GM12878 (cell line): ENCODE results near the gene ERP29. TPM values are rescaled to one million over a fixed set of nuclear protein-coding genes. Genes with fewer than 3 reads are reported as not detected.

Experiments
- FOS ChIP-seq: IDR thresholded peaks from 3 replicates; pipeline ENCODE4 v1.6.1; 2011; ENCODE audit warnings: borderline replicate concordance; ENCODE audit not compliant: insufficient read length; ENCODE audit errors: extremely low read depth
- FOXK2 ChIP-seq: fragments of 450-650 bp; IDR thresholded peaks from 2 replicates; pipeline ENCODE4 v1.6.1; 2017; ENCODE audit warnings: mild to moderate bottlenecking, moderate library complexity
- HDAC2 ChIP-seq: fragments of 200-600 bp; sonication (generic); IDR thresholded peaks from 2 replicates; pipeline ENCODE4 v1.6.1; 2017
- NR2C1 ChIP-seq: fragments of 450-650 bp; IDR thresholded peaks from 2 replicates; pipeline ENCODE4 v1.6.1; 2017; ENCODE audit warnings: antibody characterized with exemption, mild to moderate bottlenecking, moderate library complexity
- SMARCA5 ChIP-seq: fragments of 450-650 bp; IDR thresholded peaks from 2 replicates; pipeline ENCODE4 v1.6.1; 2017; ENCODE audit warnings: mild to moderate bottlenecking
- TCF7 ChIP-seq: IDR thresholded peaks from 2 replicates; pipeline ENCODE4 v1.6.1; 2014; ENCODE audit warnings: antibody characterized with exemption, borderline replicate concordance
- ZNF217 ChIP-seq: fragments of 450-650 bp; IDR thresholded peaks from 2 replicates; pipeline ENCODE4 v1.6.1; 2017; ENCODE audit warnings: antibody characterized with exemption, mild to moderate bottlenecking
- polyA plus RNA-seq, 11 experiments: library from polyadenylated mRNA; depleted of rRNA in 4 of 11; unstranded in 6 of 11; stranded (reverse) in 5 of 11; fragments of >200 nt; fragmentation: Nextera tagmentation in 4 of 11; fragmentation: Illumina TruSeq in 1 of 11; extraction: Ambion mirVana in 4 of 11; extraction: Trizol in 1 of 11; gene quantifications; 1 replicate in 1 of 11; 2 replicates in 10 of 11; pipeline versions ENCODE4 v1.2.1 to v1.2.3, GENCODE V29; 2011 to 2016; ENCODE audit warnings: inconsistent platforms in 2 of 11, missing spikeins in 2 of 11, low read depth in 1 of 11
- total RNA-seq, 4 experiments: library from RNA; depleted of rRNA in 3 of 4; stranded (reverse); fragments of >200 nt in 3 of 4; fragmentation: Illumina TruSeq in 1 of 4; extraction: Trizol in 1 of 4; gene quantifications; 2 replicates each; pipeline versions ENCODE4 v1.2.1 to v1.2.3, GENCODE V29; 2013 to 2021
- TF ChIP-seq, protein P1 (sequence below): IDR thresholded peaks from 2 replicates; pipeline ENCODE4 v1.6.1; 2012; ENCODE audit warnings: improper control_type of control experiment, low read depth, low read length; ENCODE audit not compliant: insufficient replicate concordance
- TF ChIP-seq, protein P2 (sequence below): IDR thresholded peaks from 2 replicates; pipeline ENCODE4 v1.6.1; 2011; ENCODE audit warnings: borderline replicate concordance, low read depth, mild to moderate bottlenecking, moderate library complexity, low read length; ENCODE audit not compliant: insufficient read depth, poor library complexity, severe bottlenecking

ERP29 gene
- total and polyA plus RNA-seq, 10 of the 15 experiments (the other 5 are each of a cell fraction or from before 2014, with no cell fraction given) = 46.7 to 146 (median 107) TPM

DNA sequence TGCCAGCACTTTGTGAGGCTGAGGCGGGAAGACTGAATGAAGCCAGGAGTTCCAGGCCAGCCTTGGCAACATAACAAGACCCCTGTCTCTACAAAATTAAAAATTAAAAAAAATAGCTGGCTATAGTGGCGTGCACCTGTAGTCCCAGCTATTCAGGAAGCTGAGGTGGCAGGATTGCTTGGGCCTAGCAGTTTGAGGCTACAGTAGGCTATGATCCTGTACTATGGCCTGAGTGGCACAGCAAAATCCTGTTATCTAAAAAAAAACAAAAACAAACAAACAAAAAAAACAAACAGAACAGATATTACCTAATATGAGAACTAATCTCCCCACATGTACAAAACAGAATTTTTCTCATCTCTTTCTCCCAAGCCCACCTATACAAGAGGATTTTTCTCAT lies 15.9 kb upstream of the ERP29 start (continued):
- TF ChIP-seq, protein P1, sequence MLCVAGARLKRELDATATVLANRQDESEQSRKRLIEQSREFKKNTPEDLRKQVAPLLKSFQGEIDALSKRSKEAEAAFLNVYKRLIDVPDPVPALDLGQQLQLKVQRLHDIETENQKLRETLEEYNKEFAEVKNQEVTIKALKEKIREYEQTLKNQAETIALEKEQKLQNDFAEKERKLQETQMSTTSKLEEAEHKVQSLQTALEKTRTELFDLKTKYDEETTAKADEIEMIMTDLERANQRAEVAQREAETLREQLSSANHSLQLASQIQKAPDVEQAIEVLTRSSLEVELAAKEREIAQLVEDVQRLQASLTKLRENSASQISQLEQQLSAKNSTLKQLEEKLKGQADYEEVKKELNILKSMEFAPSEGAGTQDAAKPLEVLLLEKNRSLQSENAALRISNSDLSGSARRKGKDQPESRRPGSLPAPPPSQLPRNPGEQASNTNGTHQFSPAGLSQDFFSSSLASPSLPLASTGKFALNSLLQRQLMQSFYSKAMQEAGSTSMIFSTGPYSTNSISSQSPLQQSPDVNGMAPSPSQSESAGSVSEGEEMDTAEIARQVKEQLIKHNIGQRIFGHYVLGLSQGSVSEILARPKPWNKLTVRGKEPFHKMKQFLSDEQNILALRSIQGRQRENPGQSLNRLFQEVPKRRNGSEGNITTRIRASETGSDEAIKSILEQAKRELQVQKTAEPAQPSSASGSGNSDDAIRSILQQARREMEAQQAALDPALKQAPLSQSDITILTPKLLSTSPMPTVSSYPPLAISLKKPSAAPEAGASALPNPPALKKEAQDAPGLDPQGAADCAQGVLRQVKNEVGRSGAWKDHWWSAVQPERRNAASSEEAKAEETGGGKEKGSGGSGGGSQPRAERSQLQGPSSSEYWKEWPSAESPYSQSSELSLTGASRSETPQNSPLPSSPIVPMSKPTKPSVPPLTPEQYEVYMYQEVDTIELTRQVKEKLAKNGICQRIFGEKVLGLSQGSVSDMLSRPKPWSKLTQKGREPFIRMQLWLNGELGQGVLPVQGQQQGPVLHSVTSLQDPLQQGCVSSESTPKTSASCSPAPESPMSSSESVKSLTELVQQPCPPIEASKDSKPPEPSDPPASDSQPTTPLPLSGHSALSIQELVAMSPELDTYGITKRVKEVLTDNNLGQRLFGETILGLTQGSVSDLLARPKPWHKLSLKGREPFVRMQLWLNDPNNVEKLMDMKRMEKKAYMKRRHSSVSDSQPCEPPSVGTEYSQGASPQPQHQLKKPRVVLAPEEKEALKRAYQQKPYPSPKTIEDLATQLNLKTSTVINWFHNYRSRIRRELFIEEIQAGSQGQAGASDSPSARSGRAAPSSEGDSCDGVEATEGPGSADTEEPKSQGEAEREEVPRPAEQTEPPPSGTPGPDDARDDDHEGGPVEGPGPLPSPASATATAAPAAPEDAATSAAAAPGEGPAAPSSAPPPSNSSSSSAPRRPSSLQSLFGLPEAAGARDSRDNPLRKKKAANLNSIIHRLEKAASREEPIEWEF = no peak
- TF ChIP-seq FOXK2 = no peak
- TF ChIP-seq NR2C1 = no peak
- TF ChIP-seq ZNF217 = no peak
- no peak for TF ChIP-seq SMARCA5
- no peak for TF ChIP-seq FOS
- no peak for TF ChIP-seq HDAC2
- TF ChIP-seq, protein P2, sequence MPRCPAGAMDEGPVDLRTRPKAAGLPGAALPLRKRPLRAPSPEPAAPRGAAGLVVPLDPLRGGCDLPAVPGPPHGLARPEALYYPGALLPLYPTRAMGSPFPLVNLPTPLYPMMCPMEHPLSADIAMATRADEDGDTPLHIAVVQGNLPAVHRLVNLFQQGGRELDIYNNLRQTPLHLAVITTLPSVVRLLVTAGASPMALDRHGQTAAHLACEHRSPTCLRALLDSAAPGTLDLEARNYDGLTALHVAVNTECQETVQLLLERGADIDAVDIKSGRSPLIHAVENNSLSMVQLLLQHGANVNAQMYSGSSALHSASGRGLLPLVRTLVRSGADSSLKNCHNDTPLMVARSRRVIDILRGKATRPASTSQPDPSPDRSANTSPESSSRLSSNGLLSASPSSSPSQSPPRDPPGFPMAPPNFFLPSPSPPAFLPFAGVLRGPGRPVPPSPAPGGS = no peak
- no peak for TF ChIP-seq TCF7
- TF ChIP-seq, all 136 proteins: peak for 0
